Stimulated activated CD4-positive, alpha-beta T cell treated with anti-CD3 and anti-CD28 coated beads, Interleukin-2, amount 100 ng/mL, for 48 hours (primary cell): Measurements from ENCODE around the gene CRAMP1.
"Not testable (repeated sequence)": the region's sequence is repeated elsewhere in the genome, so short reads cannot be mapped to it uniquely, and the experiment has no call there.

ENCODE experiments used
- DNase-seq, 2 donors: peaks; one replicate each; pipeline ENCODE4 v3.0.0-alpha.2; 2020

The CRAMP1 gene, protein sequence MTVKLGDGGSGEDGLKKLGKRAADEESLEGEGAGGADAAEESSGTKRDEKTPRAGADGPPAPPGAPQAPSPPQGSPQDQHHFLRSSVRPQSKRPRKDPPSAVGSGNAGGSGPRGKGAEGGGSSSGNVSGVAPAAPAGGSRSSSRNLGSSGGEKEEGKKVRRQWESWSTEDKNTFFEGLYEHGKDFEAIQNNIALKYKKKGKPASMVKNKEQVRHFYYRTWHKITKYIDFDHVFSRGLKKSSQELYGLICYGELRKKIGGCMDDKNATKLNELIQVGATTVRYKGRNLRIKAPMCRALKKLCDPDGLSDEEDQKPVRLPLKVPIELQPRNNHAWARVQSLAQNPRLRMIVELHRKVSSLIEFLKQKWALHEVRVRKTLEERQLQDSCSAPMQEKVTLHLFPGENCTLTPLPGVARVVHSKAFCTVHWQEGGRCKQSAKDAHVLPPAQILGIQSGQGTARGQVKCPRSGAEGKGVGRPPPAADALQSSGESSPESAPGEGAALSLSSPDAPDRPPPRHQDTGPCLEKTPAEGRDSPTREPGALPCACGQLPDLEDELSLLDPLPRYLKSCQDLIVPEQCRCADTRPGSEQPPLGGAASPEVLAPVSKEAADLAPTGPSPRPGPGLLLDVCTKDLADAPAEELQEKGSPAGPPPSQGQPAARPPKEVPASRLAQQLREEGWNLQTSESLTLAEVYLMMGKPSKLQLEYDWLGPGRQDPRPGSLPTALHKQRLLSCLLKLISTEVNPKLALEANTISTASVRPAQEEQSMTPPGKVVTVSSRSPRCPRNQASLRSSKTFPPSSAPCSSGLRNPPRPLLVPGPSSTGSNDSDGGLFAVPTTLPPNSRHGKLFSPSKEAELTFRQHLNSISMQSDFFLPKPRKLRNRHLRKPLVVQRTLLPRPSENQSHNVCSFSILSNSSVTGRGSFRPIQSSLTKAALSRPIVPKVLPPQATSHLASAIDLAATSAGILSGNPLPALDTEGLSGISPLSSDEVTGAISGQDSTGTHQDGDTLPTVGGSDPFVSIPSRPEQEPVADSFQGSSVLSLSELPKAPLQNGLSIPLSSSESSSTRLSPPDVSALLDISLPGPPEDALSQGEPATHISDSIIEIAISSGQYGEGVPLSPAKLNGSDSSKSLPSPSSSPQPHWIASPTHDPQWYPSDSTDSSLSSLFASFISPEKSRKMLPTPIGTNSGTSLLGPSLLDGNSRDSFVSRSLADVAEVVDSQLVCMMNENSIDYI (N-terminal part only)

DNA sequence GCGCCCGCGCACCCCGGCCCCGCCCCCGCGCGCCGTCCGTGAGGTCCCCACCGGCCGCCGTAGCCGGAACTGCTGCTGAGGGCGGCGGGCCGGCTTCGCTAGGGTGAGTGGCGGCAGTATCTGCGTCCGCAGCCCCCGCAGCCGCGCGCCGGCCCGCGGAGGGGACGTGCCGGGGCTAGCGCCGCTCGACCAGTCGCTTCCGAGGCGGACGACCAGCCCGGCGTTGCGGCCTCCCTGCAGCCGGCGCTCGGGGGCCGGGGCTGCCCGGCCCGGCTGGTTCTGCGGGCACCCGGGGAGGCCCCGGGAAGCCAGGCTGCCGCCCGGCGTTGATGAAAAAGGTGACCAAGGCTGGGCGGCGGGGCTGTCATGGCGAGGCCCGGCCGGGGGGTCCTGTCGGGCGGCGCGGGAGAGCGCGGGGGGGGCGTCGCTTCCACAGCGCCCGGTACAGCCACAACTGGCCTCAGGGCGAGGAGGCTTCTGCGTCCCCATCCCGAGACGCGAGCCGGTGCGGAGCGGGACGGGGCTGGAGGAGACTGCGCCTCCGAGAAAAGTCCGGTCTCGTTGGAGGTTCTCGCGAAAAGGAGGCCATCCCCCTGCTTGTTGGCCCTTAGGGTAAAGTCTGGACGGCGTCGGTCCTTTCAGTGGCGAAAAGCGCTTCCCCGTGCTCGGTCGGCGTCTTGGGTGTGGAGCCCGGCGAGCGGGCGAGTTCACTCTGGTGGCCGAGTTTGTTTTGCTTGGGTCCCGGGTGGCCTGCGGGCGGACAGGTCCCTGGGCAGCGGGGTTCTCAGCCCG lies at the start of gene CRAMP1:
TSS of gene CRAMP1 (plus strand) at position 41 of the 792 bp plus-strand sequence. CDS start 2,280 bp downstream, outside the sequence.
- DNase-seq, result peak in 1 of 2 donors; percentile 19

DNA sequence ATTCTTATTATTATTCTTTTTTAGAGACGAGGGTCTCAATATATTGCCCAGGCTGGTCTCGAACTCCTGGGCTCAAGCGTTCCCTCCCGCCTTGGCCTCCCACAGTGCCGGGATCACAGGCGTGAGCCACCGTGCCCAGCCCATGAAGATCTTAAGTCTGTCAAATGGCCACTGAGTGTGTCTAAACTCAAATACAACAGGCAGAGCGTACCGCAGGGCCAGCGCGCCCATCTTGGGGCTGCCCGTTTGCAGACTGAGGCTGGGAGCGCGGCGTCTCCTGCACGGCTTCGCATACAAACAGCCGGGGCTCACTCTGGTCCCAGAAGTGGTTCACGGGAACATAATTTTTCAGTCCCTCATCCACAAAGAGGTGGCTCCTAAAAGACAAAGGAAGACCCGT lies 48.4 kb upstream of the CRAMP1 start:
- DNase-seq, result no peak

DNA sequence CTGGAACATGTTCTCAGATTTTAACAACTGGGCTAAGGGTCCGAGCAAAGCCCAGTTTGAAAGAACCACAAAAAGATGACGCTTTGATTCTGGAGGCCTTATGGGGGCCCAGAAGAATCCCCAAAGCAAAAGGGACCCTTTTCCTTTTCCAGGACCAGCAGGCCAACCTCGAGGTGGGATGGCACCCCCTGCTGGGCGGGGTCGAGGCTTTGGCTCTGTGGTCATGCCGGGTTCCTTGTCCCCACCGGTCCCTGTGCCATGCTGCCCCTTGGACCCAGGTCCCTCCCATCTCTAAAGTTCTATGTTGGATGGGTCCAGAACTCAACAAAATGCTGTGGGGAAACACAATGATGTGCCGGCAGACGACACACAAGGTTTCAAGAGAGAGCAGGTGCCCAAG lies 47.8 kb upstream of the CRAMP1 start:
- no peak for DNase-seq

GRCh38 chr16:1565083-1565805 lies 46.9 kb upstream of the CRAMP1 start:
- no peak for DNase-seq

- DNase-seq, result no peak
These were observed 44.2 kb upstream of the CRAMP1 start for GRCh38 chr16:1567988-1568387.

GRCh38 chr16:1571012-1571671 lies 41.0 kb upstream of the CRAMP1 start:
- no peak for DNase-seq

DNA sequence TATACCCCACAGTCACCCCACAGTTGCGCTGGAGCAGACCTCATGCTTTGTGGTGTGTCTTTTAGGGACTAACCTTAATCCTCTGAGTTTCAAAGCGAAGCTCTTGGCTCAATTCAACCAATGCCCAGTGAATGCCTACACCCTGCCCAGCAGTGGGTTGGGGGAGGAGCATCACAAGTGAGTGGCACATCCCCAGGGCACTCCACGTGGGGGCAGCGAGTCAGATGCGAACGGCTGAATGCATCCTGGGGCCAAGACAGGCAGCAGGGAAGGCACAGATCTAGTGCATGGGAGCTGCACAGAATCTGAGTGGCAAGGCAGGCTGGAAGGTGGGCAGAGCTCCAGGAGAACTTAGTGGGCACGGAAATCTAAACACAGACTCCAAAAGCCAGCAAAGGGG lies 39.5 kb upstream of the CRAMP1 start:
- DNase-seq, result no peak

- DNase-seq, result no peak
These were observed 38.9 kb upstream of the CRAMP1 start for GRCh38 chr16:1573301-1573700.

DNA sequence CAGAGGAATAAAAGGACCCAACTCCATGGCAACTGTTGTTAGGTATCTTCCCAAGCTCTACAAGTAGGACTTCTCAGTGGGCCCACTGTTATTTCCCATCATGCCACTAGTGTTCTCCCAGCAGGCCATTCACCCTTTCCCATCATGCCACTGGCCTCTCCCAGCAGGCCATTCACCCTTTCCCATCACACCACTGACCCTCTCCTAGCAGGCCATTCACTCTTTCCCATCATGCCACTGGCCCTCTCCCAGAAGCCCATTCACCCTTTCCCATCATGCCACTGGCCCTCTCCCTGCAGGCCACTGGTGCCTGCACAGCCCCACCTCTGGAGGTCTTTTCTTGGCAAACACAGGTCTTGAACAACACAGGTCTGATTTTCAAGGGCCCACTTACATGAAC lies 36.6 kb upstream of the CRAMP1 start:
- DNase-seq, result no peak

DNA sequence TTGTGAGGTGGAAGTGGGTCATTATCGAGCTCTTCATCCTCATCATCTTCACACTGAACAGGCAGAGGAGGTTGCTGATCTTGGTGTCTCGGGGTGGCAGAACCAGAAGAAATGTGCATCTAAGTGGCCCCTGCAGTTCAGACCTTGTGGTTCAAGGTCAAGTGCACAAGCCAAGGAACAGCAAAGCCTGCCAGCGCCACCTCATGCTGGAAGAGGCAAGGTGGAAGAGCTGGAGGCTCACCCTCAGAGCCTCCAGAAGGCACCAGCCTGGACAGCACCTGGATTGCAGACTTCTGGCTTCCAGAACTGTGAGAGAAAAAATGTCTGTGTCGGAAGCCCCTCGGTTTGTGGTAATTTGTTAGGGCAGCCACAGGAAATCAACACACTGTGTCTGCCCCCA lies 32.9 kb upstream of the CRAMP1 start:
- no peak for DNase-seq

- no peak for DNase-seq
These were observed 31.9 kb upstream of the CRAMP1 start for GRCh38 chr16:1580256-1580655.

DNA sequence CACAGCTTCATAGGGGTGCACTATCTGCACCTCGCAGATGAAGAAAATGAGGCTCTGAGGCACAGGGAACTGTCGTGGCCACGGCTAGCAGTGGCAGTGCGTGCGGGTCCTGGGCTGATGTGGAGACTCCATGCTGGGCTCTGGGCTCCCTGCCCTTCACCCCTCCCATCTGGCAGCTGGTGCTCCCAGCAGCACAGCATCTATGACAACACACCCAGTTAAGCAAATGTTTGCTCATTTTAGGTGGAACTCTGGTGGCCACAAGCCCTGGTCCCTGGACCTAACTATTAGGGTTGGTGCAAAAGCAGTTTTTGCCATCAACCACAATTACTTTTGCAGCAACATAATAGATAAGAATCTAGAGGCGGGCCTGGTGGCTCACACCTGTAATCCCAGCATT lies 31.2 kb upstream of the CRAMP1 start:
- no peak for DNase-seq

DNA sequence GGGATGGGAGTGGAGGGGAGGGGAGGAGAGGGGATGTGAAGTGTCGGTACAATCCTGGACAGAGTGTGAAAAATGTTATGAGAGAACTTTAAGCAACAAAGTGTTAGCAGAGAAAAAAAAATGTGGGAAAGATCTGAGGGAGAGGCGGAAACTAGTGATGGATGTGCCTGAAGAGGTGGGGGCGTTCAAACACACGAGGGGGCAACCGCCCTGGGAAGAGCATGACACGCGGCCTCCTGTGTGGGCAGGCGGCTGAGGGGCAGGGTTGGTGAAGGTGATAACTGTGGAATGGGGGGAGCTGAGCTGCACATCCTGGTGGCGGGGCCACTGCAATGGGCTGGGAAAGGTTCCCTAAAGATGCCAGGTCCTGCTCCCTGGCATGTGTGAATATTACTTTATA lies 30.4 kb upstream of the CRAMP1 start:
- DNase-seq, result no peak

DNA sequence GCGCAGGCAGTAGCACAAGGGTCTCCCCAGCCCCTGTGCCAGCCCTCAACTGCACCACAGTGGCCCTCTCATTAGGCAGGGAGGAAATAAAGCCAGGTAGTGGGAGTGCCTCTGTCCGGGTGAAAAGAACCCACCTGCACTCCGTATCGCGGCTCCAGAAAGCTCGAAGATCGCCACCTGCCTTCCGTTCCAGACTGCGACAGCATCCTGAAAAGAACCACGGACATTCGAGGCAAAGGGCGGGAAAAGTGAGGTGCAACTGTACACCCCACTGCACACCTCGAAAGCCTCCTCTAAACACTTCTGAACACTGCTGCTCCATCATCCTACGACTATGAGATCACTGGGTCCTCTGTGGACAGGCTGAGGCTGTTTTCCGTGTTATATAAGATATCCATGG lies 29.0 kb upstream of the CRAMP1 start:
- DNase-seq, result no peak

DNA sequence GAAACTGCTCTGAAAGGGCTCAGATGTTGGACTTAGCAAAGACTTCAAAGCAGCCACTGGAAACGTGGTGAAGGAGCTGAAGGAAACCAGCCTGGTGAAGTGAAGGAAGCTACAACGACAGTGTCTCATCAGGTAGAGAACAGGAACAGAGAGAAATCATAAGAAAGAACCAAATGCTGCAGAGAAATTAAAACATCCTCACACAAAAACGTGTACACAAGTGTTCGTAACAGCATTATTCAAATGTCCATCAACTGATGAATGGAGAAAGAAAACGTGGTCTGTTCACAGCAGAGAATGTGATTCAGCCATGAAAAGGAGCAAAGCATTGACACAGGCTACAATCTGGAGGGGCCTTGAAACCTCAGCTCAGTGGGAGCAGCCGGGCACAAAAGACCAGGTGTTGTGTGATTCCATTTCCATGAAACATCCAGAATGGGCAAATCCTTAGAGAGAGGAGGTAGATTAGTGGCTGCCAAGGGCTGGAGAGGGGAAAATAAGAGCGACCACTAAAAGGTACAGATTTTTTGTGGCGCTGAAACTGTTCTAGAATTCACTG lies 27.2 kb upstream of the CRAMP1 start:
- no peak for DNase-seq

GRCh38 chr16:1590366-1590765 lies 21.8 kb upstream of the CRAMP1 start:
- no peak for DNase-seq

GRCh38 chr16:1590930-1591705 lies 21.0 kb upstream of the CRAMP1 start:
- no peak for DNase-seq

DNA sequence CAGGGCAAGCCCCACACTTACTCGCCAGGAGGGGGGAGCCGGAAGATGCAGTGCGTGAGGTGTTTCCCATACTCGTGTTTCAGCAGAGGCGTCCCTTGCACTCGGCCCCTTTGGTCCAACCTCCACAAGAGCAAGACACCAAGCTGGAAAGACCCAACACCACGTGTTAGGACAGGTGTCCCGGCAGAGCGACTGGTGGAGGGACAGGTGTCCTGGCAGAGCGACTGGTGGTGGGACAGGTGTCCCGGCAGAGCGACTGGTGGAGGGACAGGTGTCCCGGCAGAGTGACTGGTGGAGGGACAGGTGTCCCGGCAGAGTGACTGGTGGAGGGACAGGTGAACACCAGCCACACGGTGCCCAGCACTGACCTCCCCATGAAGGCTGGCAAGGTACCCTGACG lies 19.7 kb upstream of the CRAMP1 start:
- no peak for DNase-seq

DNA sequence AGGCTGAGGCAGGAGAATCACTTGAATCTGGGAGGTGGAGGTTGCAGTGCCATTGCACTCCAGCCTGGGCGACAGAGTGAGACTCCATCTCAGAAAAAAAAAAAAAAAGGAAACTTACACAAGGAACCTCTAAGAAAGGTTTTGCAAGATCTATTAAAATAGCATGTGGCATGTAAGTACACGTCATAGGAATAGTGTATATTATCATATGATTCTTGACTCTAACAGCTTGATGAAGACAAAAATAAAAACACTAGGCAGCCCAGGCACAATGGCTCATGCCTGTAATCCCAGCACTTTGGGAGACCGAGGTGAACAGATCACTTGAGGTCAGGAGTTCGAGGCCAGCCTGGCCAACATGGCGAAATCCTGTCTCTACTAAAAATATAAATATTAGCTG lies 16.6 kb upstream of the CRAMP1 start:
- DNase-seq, result not testable (repeated sequence)

DNA sequence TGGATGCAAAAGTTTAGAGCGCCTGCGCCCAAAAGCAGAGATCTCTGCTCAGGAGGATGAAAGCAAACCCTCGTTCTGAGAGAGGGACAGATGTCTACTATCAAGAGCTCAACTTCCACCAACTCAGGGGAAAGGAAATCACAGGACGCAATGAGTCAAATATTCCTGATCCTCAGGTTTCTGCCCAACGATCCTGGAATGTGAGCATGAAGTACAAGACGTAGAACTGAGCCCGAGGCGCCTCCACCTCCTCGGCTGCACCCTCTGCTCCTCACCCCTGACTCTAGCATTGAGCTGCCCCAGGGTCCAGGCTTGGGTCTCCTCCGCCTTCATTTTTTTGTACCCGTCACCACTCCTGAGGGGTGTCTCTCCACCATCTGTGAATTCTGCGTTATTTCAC lies 15.6 kb upstream of the CRAMP1 start:
- no peak for DNase-seq
